A673 (cell line): ENCODE measurements around the gene PRRT1. TPM values are rescaled to one million over a fixed set of nuclear protein-coding genes. Genes with fewer than 3 reads are reported as not detected.
"Not testable (repeated sequence)": the region's sequence is repeated elsewhere in the genome, so short reads cannot be mapped to it uniquely, and the experiment has no call there.

Source experiments
- BruUV-seq: library from RNA; stranded (reverse); fragments of 400-500 nt; replicated peaks from 2 replicates; lab custom pipeline; 2021; lab: Mats Ljungman, UMichigan
- CTCF ChIA-PET: fragments of 300-600 bp; sonication (Branson Sonifier 250); formaldehyde crosslinking; loops from one replicate; lab custom pipeline; 2022; ENCODE audit warnings: antibody characterized with exemption; lab: Charles Lee
- POLR2A ChIA-PET: fragments of 300-600 bp; sonication (Branson Sonifier 250); formaldehyde crosslinking; loops from one replicate; lab custom pipeline; 2022; ENCODE audit warnings: antibody characterized with exemption; ENCODE audit not compliant: low non-redundant PET; lab: Charles Lee
- DNase-seq: peaks from one replicate; pipeline ENCODE4 v3.0.0-alpha.2; 2015; ENCODE audit warnings: low spot score
- H3K27ac ChIP-seq: fragments of 200-600 bp; sonication (generic); 2 replicates; pipeline ENCODE4 v1.5.1; 2016; ENCODE audit warnings: mixed run types, low read depth, mild to moderate bottlenecking, mixed read lengths, antibody characterized with exemption, low read length; ENCODE audit not compliant: poor library complexity, severe bottlenecking
- H3K27me3 ChIP-seq: fragments of 200-600 bp; sonication (generic); replicated peaks from 2 replicates; pipeline ENCODE4 v1.6.1; 2017; ENCODE audit warnings: mixed run types, low read depth, mild to moderate bottlenecking, mixed read lengths, antibody characterized with exemption, low read length; ENCODE audit not compliant: insufficient read depth, poor library complexity
- H3K36me3 ChIP-seq: fragments of 200-600 bp; sonication (generic); 2 replicates; pipeline ENCODE4 v1.6.1; 2016; ENCODE audit warnings: mixed run types, mild to moderate bottlenecking, mixed read lengths, antibody characterized with exemption, low read length; ENCODE audit not compliant: insufficient read depth, poor library complexity, severe bottlenecking
- H3K4me1 ChIP-seq: fragments of 200-600 bp; sonication (generic); 2 replicates; pipeline ENCODE4 v1.6.1; 2017; ENCODE audit warnings: mixed run types, mild to moderate bottlenecking, mixed read lengths, antibody characterized with exemption, low read length; ENCODE audit not compliant: insufficient read depth, poor library complexity, severe bottlenecking
- H3K4me3 ChIP-seq: fragments of 200-600 bp; sonication (generic); 2 replicates; pipeline ENCODE4 v1.5.1; 2016; ENCODE audit warnings: low read depth, mixed run types, mild to moderate bottlenecking, mixed read lengths, low read length; ENCODE audit not compliant: poor library complexity, severe bottlenecking
- H3K9me3 ChIP-seq: fragments of 200-600 bp; sonication (generic); 2 replicates; pipeline ENCODE4 v1.6.1; 2016; ENCODE audit warnings: mixed run types, low read depth, mild to moderate bottlenecking, mixed read lengths, antibody characterized with exemption, low read length; ENCODE audit not compliant: poor library complexity, severe bottlenecking
- CTCF ChIP-seq: fragments of 300-800, 200-600 bp; sonication (generic); conservative IDR thresholded peaks from 2 replicates; pipeline ENCODE4 v1.5.1; 2017; ENCODE audit warnings: low read depth, mild to moderate bottlenecking, antibody characterized with exemption, low read length, moderate library complexity, mixed read lengths
- EZH2 ChIP-seq: fragments of 200-600 bp; sonication (generic); IDR thresholded peaks from 2 replicates; pipeline ENCODE4 v1.6.1; 2017; ENCODE audit warnings: borderline replicate concordance, low read depth, mild to moderate bottlenecking, mixed read lengths, antibody characterized with exemption, low read length; ENCODE audit not compliant: poor library complexity, severe bottlenecking
- intact Hi-C: fragments of 100-400 bp; cut with micrococcal nuclease; formaldehyde crosslinking; loops from one replicate; pipeline ENCODE4 v1.10.0; 2022; ENCODE audit not compliant: unreplicated experiment
- total RNA-seq: library from RNA; stranded (reverse); gene quantifications from 2 replicates; pipeline ENCODE4 v1.2.3, GENCODE V29; 2021

Gene PRRT1
- total RNA-seq, 1 experiment from 2014 or later = 4.5 TPM

GRCh38 chr6:32147401-32148132, 4.2 kb downstream of the PRRT1 start:
- Histone ChIP-seq H3K4me3 (no peak overlapping the region), H3K4me1 (peaks cover 11% of the 10 kb centered on the region), H3K9me3 (no peaks in the 10 kb centered on the region), H3K27me3 (no peaks in the 10 kb centered on the region), H3K27ac (no peak overlapping the region), H3K36me3 (no peaks in the 10 kb centered on the region)
- intact Hi-C loops = no loop called here
- ChIA-PET CTCF (no interaction called here), POLR2A (no interaction called here)
- no TSS peak for BruUV-seq
- no peak for DNase-seq
- TF ChIP-seq EZH2 (no peak), CTCF (no peak)

GRCh38 chr6:32146687-32147086, 5.1 kb downstream of the PRRT1 start:
- intact Hi-C loops = no loop called here
- Histone ChIP-seq H3K27ac (no peak overlapping the region), H3K4me3 (no peak overlapping the region), H3K4me1 (peaks cover 3% of the 10 kb centered on the region), H3K36me3 (no peaks in the 10 kb centered on the region), H3K9me3 (no peaks in the 10 kb centered on the region), H3K27me3 (no peaks in the 10 kb centered on the region)
- DNase-seq = no peak
- BruUV-seq = no TSS peak
- no peak for TF ChIP-seq CTCF
- POLR2A ChIA-PET = no interaction called here
- CTCF ChIA-PET = no interaction called here

- no peak overlapping the region for H3K4me3 ChIP-seq
- H3K9me3 ChIP-seq = no peaks in the 10 kb centered on the region
- intact Hi-C loops = no loop called here
- ChIA-PET CTCF (no interaction called here), POLR2A (no interaction called here)
- H3K27me3 ChIP-seq = no peaks in the 10 kb centered on the region
- H3K27ac ChIP-seq = no peak overlapping the region
- no peak for DNase-seq
- peaks cover 2% of the 10 kb centered on the region for H3K4me1 ChIP-seq
- BruUV-seq = no TSS peak
- no peaks in the 10 kb centered on the region for H3K36me3 ChIP-seq
- no peak for TF ChIP-seq CTCF
- TF ChIP-seq EZH2 = no peak
These were observed 5.5 kb downstream of the PRRT1 start for GRCh38 chr6:32146287-32146686.

GRCh38 chr6:32144238-32144637, 7.5 kb downstream of the PRRT1 start:
- H3K27me3 ChIP-seq, DNase-seq, H3K36me3 ChIP-seq, POLR2A ChIA-PET, CTCF ChIA-PET, H3K4me1 ChIP-seq, H3K27ac ChIP-seq, H3K9me3 ChIP-seq, intact Hi-C loops, H3K4me3 ChIP-seq, BruUV-seq: not testable (repeated sequence)
